ENCODE results near the gene KBTBD13.
A peak's percentile ranks its signal among the peaks of the same experiment; 100 is the strongest.
"Not testable (repeated sequence)": the region's sequence is repeated elsewhere in the genome, so short reads cannot be mapped to it uniquely, and the experiment has no call there.

The KBTBD13 gene

DNA sequence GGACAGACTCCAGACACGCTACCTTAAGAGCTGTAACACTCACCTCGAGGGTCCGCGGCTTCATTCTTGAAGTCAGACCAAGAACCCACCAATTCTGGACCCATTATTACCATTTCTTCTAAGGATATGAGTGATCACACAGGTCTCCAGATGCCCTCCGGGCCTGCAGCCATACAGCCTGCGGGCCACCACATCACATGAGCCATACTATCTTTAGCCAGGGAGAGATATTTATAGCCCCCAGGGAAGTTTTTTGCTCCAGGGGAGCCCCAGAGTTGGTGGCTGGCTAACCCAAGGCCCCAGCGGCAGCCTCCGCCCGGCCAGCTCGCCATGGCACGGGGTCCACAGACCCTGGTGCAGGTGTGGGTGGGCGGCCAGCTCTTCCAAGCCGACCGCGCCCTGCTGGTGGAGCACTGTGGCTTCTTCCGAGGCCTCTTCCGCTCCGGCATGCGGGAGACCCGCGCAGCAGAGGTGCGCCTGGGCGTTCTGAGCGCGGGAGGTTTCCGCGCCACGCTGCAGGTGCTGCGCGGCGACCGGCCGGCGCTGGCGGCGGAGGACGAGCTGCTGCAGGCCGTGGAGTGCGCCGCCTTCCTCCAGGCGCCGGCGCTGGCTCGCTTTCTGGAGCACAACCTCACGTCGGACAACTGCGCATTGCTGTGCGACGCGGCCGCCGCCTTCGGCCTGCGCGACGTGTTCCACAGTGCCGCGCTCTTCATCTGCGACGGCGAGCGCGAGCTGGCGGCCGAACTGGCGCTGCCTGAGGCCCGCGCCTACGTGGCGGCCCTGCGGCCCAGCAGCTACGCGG is at the start of gene KBTBD13:
TSS of gene KBTBD13 (plus strand) at position 261 of the 805 bp plus-strand sequence. CDS start at position 331, 70 bp downstream.
- DNase-seq: no peak

DNA sequence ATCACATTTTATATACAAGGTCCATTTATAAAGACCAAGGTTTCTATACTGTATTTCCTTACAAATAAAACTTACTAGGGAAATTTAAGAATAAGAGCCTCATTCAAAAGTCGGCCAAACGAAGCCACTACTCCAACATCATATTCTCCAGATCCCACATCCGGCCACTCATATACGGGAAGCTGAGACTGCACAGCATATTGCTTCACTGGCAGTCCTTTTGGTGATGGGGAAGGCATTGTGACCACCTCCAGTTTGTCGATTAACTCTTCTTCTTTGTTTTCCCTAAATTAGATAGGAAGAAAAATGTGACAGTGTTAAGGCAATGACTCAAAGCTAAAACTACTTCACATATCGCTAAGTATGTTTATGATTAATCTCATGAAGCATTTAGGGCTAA is 49.8 kb upstream of the KBTBD13 start:
- DNase-seq: no peak

- DNase-seq: no peak
Measured at GRCh38 chr15:65027593-65027992, 49.0 kb upstream of the KBTBD13 start.

- DNase-seq: no peak
Measured at GRCh38 chr15:65028338-65028737, 48.2 kb upstream of the KBTBD13 start.

DNA sequence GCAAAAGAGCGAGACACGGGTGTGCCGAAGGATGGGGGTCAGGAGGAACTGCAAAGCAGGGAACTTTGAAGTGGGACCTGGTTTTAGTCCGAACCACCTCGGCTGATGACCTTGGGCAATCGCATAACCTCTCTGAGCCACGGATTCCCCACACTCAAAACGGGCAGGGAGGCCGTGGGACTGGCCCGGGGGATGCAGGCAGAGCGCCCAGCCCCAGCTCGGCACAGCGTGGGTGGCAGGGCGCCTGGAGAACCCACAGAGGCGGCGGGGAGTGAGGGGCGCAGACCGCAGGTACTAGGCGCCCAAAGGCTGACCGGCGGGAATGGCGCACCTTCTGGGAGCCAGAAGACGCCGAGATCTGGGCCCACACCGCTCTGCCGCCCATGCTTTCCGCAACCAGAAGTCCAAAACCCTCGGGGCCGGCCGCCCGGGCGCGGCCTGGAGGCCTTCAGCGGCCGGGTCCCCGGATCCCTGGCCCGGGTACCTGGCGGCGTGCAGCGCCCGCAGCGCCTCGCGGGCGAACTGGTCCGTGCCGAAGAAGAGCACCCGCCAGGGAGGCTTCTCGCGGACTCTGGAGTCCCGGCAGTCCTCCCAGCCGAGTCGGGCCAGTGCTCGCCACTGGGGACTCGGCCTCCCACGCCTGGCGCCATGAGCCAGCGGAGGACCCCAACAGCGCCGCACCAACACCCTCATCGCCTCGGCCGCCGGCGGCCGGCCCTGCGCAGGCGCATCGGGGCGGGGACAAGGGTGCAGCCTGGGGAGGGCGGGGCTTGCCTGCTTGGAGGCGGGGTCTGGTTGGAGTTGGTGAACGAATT is 47.4 kb upstream of the KBTBD13 start, which contains the start of gene MTFMT:
TSS of gene MTFMT (minus strand) at position 719 of the 815 bp plus-strand sequence. CDS start at position 693, 26 bp downstream.
- peak; percentile 73 to 75 for DNase-seq

- DNase-seq: no peak
Measured at GRCh38 chr15:65029736-65030208, 46.8 kb upstream of the KBTBD13 start.

DNA sequence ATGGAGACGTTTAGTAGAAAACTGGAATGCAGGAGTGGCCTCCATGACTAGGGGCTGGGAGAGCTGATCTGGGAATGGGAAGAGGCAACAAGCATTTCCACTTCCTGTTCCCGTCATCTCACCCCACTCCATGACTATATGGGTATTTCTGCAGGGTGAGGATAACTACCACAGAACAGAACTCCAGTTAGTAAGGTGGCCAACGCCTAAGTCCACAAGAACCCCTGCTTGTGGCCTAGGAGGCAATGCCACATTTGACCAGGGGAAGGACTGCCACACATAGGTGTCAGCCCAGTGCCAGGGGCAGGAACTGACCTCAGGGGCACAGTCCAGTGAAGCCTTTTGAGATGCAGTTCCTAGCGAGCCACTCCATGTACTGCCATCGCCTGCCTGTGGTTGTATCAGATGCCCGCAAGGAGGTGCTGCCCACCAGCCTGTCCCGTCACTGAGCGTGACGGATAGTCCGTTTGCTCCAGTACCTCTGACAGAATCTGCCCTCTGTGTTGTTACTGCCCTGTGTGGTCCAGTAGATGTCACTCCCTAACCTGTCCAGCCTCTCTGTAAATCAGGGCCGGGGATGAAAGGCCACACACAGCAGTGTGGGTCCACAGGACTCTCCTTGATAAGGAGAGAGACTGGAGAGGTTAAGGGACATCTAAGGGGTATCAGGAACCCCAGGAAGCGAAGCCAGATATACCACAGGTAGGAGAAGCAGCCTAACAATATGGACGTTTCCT is 43.6 kb upstream of the KBTBD13 start:
- peak; percentile 11 to 41 for DNase-seq

- peak in 1 of 2 donors; percentile 32 for DNase-seq
Measured at GRCh38 chr15:65033659-65034269, 42.8 kb upstream of the KBTBD13 start.

GRCh38 chr15:65034719-65035118 is 41.8 kb upstream of the KBTBD13 start:
- DNase-seq: no peak

GRCh38 chr15:65037309-65037708 is 39.2 kb upstream of the KBTBD13 start:
- DNase-seq: no peak

- DNase-seq: no peak
Measured at GRCh38 chr15:65038428-65038827, 38.1 kb upstream of the KBTBD13 start.

GRCh38 chr15:65038836-65039235 is 37.7 kb upstream of the KBTBD13 start:
- DNase-seq: no peak

GRCh38 chr15:65040461-65040860 is 36.1 kb upstream of the KBTBD13 start:
- no peak for DNase-seq

DNA sequence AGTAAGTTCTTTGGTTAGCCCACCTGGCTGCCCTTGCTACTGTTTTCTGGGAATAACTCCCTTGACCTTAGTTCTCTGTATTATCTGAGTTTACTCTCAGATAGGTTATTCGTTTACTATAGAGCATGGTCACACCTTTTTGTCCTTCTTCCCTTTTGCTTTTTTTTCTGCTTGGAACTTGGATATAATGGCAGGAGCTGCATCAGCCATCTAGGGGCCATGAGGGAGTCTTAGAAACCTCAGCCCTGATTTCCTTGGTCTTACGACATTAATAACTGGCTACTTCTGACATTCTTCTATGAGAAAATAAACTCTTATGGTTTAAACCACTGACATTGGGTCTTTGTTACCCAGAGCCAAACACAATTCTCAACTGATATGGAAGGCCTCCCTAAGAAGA is 34.8 kb upstream of the KBTBD13 start:
- no peak for DNase-seq

- no peak for DNase-seq
Measured at GRCh38 chr15:65042776-65043327, 33.7 kb upstream of the KBTBD13 start.

DNA sequence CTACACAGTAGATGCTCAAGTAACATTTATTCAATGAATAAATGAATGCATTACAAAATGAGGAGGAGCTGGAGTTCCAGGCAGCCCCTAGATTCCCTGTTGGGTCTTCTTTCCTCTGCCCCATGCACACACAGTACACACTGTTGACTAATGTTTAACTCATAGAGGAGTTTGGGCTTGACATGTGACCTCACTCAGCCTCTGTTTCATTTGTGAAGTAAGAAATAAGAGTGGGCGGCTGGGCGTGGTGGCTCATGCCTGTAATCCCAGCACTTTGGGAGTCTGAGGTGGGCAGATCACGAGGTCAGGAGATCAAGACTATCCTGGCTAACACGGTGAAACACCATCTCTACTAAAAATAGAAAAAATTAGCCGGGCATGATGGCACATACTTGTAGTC is 32.3 kb upstream of the KBTBD13 start:
- DNase-seq: not testable (repeated sequence)

DNA sequence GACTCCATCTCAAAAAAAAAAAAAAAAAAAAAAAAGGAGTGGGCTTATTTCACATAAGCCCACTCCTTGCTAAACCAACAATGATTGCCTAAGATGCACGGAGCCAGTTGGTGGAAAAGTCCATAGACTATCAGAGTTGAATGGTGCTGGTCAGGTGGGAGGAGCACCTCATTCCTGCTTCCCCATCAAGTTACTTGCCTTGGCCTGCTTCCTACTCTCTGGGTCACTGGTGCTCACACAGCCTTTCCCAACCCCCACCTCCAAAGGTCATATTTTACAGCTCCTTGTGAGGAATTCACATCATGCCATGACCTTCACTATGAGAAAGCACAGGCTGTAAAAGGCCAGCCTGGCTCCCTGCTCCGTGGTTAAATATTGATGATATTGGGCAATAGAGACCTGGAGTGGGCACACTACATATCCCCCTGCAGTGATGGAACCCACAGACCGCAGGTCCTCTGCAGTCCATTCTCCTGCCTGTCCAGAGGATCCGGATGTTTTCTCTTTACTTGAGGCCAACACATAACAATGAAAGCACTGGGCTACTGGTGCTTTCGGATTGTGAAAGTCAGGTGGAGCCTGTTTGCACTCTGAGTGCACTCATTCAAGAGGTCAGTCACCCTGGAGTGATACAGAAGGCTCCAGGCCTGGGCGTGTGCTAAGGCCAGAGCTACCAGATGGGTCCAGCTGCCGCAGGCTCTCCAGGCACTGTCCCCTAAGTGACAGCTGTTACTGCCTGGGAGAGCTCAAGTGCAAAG is 31.6 kb upstream of the KBTBD13 start, which contains the start of gene SLC51B:
TSS of gene SLC51B (plus strand) at position 664 of the 758 bp plus-strand sequence. CDS start 4,618 bp downstream, outside the sequence.
- DNase-seq: no peak

DNA sequence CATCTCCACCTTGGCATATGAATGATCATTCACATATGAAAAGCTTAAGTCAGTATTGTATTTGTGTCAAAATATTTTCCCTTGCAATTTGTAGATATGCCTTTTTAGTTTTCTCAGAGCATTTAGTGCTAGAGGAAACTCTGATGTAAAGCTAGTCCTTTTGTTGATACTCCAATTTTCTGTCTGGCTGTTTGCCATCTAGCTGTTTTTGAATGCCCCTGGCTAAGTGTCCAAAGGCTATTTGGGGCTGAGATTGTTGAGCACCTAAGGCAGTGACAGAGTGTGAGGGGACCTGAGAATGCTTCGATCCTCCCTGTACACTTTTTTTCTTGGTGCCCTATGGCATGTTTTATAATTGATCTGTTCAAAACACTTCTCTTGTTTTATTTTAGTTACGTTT is 28.3 kb upstream of the KBTBD13 start:
- no peak for DNase-seq

- DNase-seq: peak; percentile 23 to 27
Measured at GRCh38 chr15:65049418-65049840, 27.1 kb upstream of the KBTBD13 start.

DNA sequence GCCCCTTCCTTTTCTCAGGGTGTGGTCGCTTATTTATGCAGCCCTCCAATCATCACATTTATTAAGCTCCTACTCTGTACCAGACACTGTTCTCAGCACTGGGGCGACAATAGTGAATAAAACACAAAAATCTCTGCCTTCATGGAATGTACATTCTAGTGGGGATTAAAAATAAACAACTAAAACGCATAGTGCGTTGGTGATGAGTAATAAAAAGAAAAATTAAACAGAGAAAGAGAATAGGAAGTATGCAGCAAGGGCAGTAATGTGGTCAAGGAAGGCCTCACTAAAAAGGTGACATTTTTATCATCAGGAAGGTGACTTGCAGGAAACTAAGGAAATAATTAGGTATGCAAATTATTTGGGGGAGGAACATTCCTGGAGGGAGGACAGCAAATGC is 26.3 kb upstream of the KBTBD13 start:
- DNase-seq: no peak

DNA sequence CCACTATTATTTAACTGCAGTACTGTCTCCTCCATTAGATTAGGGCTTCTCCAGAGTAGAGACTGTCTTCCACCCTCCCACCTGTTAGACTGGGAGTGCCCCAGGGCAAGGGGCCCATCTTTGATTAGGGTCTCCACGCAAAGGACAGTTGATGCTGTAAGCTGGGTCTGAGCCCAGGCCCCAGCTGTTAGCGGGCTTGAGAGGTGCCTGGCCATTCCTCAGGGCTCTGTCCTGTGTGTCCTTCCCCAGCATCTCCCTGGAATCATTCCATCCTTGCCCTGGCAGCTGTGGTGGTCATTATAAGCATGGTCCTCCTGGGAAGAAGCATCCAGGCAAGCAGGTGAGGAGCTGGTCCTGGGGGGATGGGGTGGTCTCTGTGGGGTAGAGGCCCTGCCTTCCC is 25.3 kb upstream of the KBTBD13 start:
- DNase-seq: no peak

Data from bone marrow (tissue), 2 donors.